Naive B cell (primary cell): Measurements from ENCODE around the gene TECPR2. TPM values are rescaled to one million over a fixed set of nuclear protein-coding genes. Genes with fewer than 3 reads are reported as not detected.
A peak's percentile ranks its signal among the peaks of the same experiment; 100 is the strongest.

Experiments used
- ATAC-seq, 2 donors: fragments of 150-1000 bp; cut with Tn5 transposase; 2 replicates each; pipeline ENCODE4 v1.10.0; 2021; ENCODE audit warnings: low read depth in 2 of 2, mild to moderate bottlenecking in 2 of 2, moderate library complexity in 2 of 2
- DNase-seq: peaks from one replicate; pipeline ENCODE4 v3.0.0; 2022
- H3K27ac Mint-ChIP-seq, 6 donors: one replicate each; pipeline ENCODE4 v1.8.0; 2020 to 2022; ENCODE audit warnings: mild to moderate bottlenecking in 6 of 6, mixed read lengths in 6 of 6, moderate library complexity in 5 of 6, inconsistent platforms in 2 of 6
- H3K27me3 Mint-ChIP-seq, 3 donors: one replicate each; pipeline ENCODE4 v1.8.0; 2021 to 2022; ENCODE audit warnings: mixed read lengths in 3 of 3, mild to moderate bottlenecking in 1 of 3
- H3K36me3 Mint-ChIP-seq, 2 donors: one replicate each; pipeline ENCODE4 v1.8.0; 2020 to 2022; ENCODE audit warnings: mixed read lengths in 2 of 2, inconsistent platforms in 1 of 2, mild to moderate bottlenecking in 1 of 2
- H3K4me1 Mint-ChIP-seq, 3 donors: one replicate each; pipeline ENCODE4 v1.8.0; 2020 to 2022; ENCODE audit warnings: mixed read lengths in 3 of 3, inconsistent platforms in 1 of 3, mild to moderate bottlenecking in 1 of 3, moderate library complexity in 1 of 3
- H3K4me3 Mint-ChIP-seq, 8 donors: one replicate each; pipeline ENCODE4 v1.8.0; 2020 to 2022; ENCODE audit warnings: mild to moderate bottlenecking in 8 of 8, mixed read lengths in 8 of 8, moderate library complexity in 8 of 8, inconsistent platforms in 2 of 8
- H3K9me3 Mint-ChIP-seq, 7 donors: one replicate each; pipeline ENCODE4 v1.8.0; 2020 to 2022; ENCODE audit warnings: mixed read lengths in 7 of 7, mild to moderate bottlenecking in 5 of 7, inconsistent platforms in 2 of 7, moderate library complexity in 1 of 7
- polyA plus RNA-seq, 6 donors: library from polyadenylated mRNA; unstranded; fragments of 300-500 nt; fragmentation: Illumina TruSeq; gene quantifications; one replicate each; pipeline ENCODE4 v1.2.3, GENCODE V29; 2021; ENCODE audit warnings: low read depth in 6 of 6

The TECPR2 gene
- polyA plus RNA-seq, 6 donors from 2014 or later = 2.3 to 6.6 (median 3.1) TPM

GRCh38 chr14:102484316-102484715, 121.6 kb downstream of the TECPR2 start:
- Mint-ChIP-seq H3K36me3 (peaks cover 5 to 24% of the 10 kb centered on the region in 2 donors), H3K4me1 (peaks cover 0 to 11% (median 5%) of the 10 kb centered on the region in 3 donors), H3K4me3 (no peak overlapping the region), H3K9me3 (peaks cover 5 to 14% (median 7%) of the 10 kb centered on the region in 7 donors), H3K27ac (no peak overlapping the region), H3K27me3 (no peaks in the 10 kb centered on the region)
- no peak for DNase-seq
- ATAC-seq = no peak

- no peak overlapping the region for H3K27ac Mint-ChIP-seq
- ATAC-seq = no peak
Observed at GRCh38 chr14:102485693-102486512, 123.2 kb downstream of the TECPR2 start.

GRCh38 chr14:102486513-102487203, 123.9 kb downstream of the TECPR2 start:
- ATAC-seq (no peak), DNase-seq (no peak)
- Mint-ChIP-seq H3K36me3 (peaks cover 5 to 24% of the 10 kb centered on the region in 2 donors), H3K27me3 (no peaks in the 10 kb centered on the region), H3K9me3 (peaks cover 5 to 14% (median 7%) of the 10 kb centered on the region in 7 donors), H3K4me1 (peaks cover 0 to 5% (median 5%) of the 10 kb centered on the region in 3 donors), H3K27ac (no peak overlapping the region), H3K4me3 (no peak overlapping the region)

More at GRCh38 chr14:102485693-102486512, 123.2 kb downstream of the TECPR2 start:
- no peak overlapping the region for H3K4me3 Mint-ChIP-seq
- no peak for DNase-seq
- H3K27me3 Mint-ChIP-seq = no peaks in the 10 kb centered on the region
- H3K36me3 Mint-ChIP-seq = peaks cover 5 to 24% of the 10 kb centered on the region in 2 donors
- peaks cover 0 to 5% (median 5%) of the 10 kb centered on the region in 3 donors for H3K4me1 Mint-ChIP-seq
- peaks cover 5 to 14% (median 7%) of the 10 kb centered on the region in 7 donors for H3K9me3 Mint-ChIP-seq

- DNase-seq (no peak), ATAC-seq (no peak)
- Mint-ChIP-seq H3K9me3 (peaks cover 5 to 12% (median 6%) of the 10 kb centered on the region in 7 donors), H3K36me3 (peaks cover 5 to 21% of the 10 kb centered on the region in 2 donors), H3K27ac (no peak overlapping the region), H3K4me1 (peaks cover 0 to 4% (median 3%) of the 10 kb centered on the region in 3 donors), H3K4me3 (no peak overlapping the region), H3K27me3 (no peaks in the 10 kb centered on the region)
Observed at GRCh38 chr14:102487204-102487577, 124.5 kb downstream of the TECPR2 start.

- ATAC-seq = no peak
- no peak overlapping the region for H3K4me3 Mint-ChIP-seq
- no peak for DNase-seq
- H3K4me1 Mint-ChIP-seq = no peaks in the 10 kb centered on the region
- no peaks in the 10 kb centered on the region for H3K9me3 Mint-ChIP-seq
- no peaks in the 10 kb centered on the region for H3K36me3 Mint-ChIP-seq
- H3K27ac Mint-ChIP-seq = no peak overlapping the region
- H3K27me3 Mint-ChIP-seq = no peaks in the 10 kb centered on the region
Observed at GRCh38 chr14:102490456-102490855, 127.7 kb downstream of the TECPR2 start.

GRCh38 chr14:102491366-102491765, 128.6 kb downstream of the TECPR2 start:
- Mint-ChIP-seq H3K36me3 (peaks cover 0 to 7% of the 10 kb centered on the region in 2 donors), H3K4me3 (no peak overlapping the region), H3K9me3 (no peaks in the 10 kb centered on the region), H3K27me3 (no peaks in the 10 kb centered on the region), H3K27ac (peak overlapping the region in 2 of 6 donors; percentile 79), H3K4me1 (no peaks in the 10 kb centered on the region)
- DNase-seq = no peak
- no peak for ATAC-seq

- ATAC-seq (no peak), DNase-seq (no peak)
- H3K27ac Mint-ChIP-seq = peak overlapping the region in 1 of 6 donors; percentile 79
- H3K4me3 Mint-ChIP-seq = no peak overlapping the region
- no peaks in the 10 kb centered on the region for H3K4me1 Mint-ChIP-seq
- H3K9me3 Mint-ChIP-seq = no peaks in the 10 kb centered on the region
- H3K27me3 Mint-ChIP-seq = no peaks in the 10 kb centered on the region
- H3K36me3 Mint-ChIP-seq = peaks cover 0 to 7% of the 10 kb centered on the region in 2 donors
Observed at GRCh38 chr14:102491786-102492530, 129.2 kb downstream of the TECPR2 start.

- H3K9me3 Mint-ChIP-seq = no peaks in the 10 kb centered on the region
- no peaks in the 10 kb centered on the region for H3K4me1 Mint-ChIP-seq
- DNase-seq = no peak
- H3K36me3 Mint-ChIP-seq = peaks cover 0 to 7% of the 10 kb centered on the region in 2 donors
- no peak overlapping the region for H3K27ac Mint-ChIP-seq
- no peak for ATAC-seq
- H3K4me3 Mint-ChIP-seq = no peak overlapping the region
- no peaks in the 10 kb centered on the region for H3K27me3 Mint-ChIP-seq
Observed at GRCh38 chr14:102492531-102492910, 129.8 kb downstream of the TECPR2 start.

GRCh38 chr14:102493096-102493495, 130.4 kb downstream of the TECPR2 start:
- Mint-ChIP-seq H3K4me3 (no peak overlapping the region), H3K27me3 (no peaks in the 10 kb centered on the region), H3K9me3 (no peaks in the 10 kb centered on the region), H3K4me1 (no peaks in the 10 kb centered on the region), H3K27ac (no peak overlapping the region), H3K36me3 (peaks cover 0 to 7% of the 10 kb centered on the region in 2 donors)
- ATAC-seq (no peak), DNase-seq (no peak)

- Mint-ChIP-seq H3K9me3 (no peaks in the 10 kb centered on the region), H3K4me3 (no peak overlapping the region), H3K27ac (no peak overlapping the region), H3K4me1 (no peaks in the 10 kb centered on the region), H3K27me3 (no peaks in the 10 kb centered on the region), H3K36me3 (peaks cover 0 to 9% of the 10 kb centered on the region in 2 donors)
- no peak for ATAC-seq
- DNase-seq = no peak
Observed at GRCh38 chr14:102493585-102493984, 130.8 kb downstream of the TECPR2 start.

GRCh38 chr14:102495491-102496330, 133.0 kb downstream of the TECPR2 start:
- ATAC-seq = no peak
- Mint-ChIP-seq H3K4me3 (no peak overlapping the region), H3K9me3 (no peaks in the 10 kb centered on the region), H3K27me3 (no peaks in the 10 kb centered on the region), H3K36me3 (peaks cover 0 to 15% of the 10 kb centered on the region in 2 donors), H3K4me1 (peaks cover 0 to 4% (median 0%) of the 10 kb centered on the region in 3 donors), H3K27ac (no peak overlapping the region)
- no peak for DNase-seq

- no peak for ATAC-seq
- no peaks in the 10 kb centered on the region for H3K9me3 Mint-ChIP-seq
- peaks cover 0 to 15% of the 10 kb centered on the region in 2 donors for H3K36me3 Mint-ChIP-seq
- no peak overlapping the region for H3K4me3 Mint-ChIP-seq
- peaks cover 0 to 4% (median 0%) of the 10 kb centered on the region in 3 donors for H3K4me1 Mint-ChIP-seq
- no peak for DNase-seq
- H3K27ac Mint-ChIP-seq = no peak overlapping the region
- H3K27me3 Mint-ChIP-seq = no peaks in the 10 kb centered on the region
Observed at GRCh38 chr14:102496331-102496691, 133.6 kb downstream of the TECPR2 start.
